Measurements from ENCODE around the gene NAA20.
"Not testable (repeated sequence)": the region's sequence is repeated elsewhere in the genome, so short reads cannot be mapped to it uniquely, and the experiment has no call there.

NAA20 gene

DNA sequence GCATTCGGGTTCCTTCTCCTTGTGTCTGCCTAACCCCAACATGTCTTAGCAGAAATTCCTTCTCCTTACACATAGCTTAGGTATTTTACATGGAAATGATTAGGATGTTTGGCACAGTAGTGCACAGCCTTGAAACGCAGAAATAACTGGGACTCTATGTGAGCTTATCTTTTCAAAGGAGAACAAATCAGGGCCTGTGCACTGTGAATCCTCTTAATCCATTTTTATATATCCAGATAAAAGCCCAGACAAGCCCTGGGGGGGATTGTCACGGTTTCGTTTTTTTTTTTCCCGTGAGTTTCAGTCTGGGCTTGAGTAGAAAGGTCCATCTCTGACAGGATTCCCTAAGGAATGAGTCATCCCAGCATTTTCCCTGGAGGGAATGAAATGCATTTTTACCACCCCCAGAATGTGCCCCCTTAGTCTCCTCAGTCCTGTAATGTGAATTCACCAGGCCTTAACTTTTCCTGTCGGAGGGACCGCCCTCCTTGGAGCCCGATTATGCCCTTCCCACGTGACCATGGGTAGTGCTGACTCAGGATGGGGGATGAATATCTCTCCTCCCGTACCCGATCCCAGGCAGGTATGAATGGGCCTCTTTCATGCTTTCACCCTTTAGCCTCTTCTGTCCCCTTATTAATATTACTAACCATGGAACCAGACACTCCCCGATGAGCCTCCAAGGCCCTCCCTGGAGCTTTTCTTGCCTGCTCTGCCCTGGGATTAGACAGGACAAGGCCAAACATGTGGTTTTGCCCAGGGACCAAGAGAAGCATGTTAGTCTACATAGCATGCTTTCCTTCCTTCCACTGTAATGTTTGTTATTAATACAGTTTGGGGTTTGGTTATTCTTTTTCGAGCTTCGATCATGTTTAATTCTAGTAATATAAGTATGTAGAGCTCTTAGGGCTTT, 23.9 kb upstream of the NAA20 start:
- DNase-seq, result no peak

GRCh38 chr20:19993958-19994669, 23.0 kb upstream of the NAA20 start:
- DNase-seq, result no peak

DNA sequence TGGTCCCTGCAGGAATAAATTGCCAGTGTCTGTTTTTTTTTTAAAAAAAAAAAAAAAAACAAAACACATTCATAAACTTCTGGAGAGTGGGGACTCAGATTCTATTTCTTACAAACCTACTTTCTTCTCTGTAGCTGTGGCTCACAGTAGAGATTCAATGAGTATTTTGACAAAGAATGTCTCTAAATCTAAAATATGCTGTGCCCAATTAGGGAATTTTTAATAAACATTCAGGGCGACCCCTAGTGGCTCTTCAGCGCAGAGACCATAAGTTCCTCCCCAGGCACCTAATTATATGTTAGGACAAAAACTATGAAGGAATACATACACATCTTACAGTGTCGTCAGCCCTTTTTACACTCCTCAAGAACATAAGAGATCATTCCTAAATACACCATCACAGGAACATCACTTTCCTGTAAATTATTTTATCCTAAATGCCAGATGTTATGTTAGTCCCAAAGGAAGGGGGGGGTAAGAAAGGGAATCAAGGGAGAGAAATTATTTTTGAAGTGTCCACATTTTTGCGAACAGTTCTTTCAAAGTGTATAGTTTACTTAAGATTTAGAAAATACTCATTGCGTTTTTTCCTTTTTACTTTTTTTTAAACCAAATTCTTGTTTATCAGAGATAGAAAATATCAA, 21.8 kb upstream of the NAA20 start:
- peak; percentile 21 for DNase-seq

- no peak for DNase-seq
These were observed 20.9 kb upstream of the NAA20 start for GRCh38 chr20:19996222-19996621.

GRCh38 chr20:19996917-19997316, 20.2 kb upstream of the NAA20 start:
- no peak for DNase-seq

GRCh38 chr20:19998990-19999705, 18.0 kb upstream of the NAA20 start:
- no peak for DNase-seq

GRCh38 chr20:20000211-20000968, 16.8 kb upstream of the NAA20 start:
- no peak for DNase-seq

GRCh38 chr20:20002101-20002998, 14.8 kb upstream of the NAA20 start:
- peak; percentile 51 for DNase-seq

- DNase-seq, result no peak
These were observed 13.9 kb upstream of the NAA20 start for GRCh38 chr20:20003031-20003954.

- DNase-seq, result not testable (repeated sequence)
These were observed 13.2 kb upstream of the NAA20 start for GRCh38 chr20:20003955-20004322.

DNA sequence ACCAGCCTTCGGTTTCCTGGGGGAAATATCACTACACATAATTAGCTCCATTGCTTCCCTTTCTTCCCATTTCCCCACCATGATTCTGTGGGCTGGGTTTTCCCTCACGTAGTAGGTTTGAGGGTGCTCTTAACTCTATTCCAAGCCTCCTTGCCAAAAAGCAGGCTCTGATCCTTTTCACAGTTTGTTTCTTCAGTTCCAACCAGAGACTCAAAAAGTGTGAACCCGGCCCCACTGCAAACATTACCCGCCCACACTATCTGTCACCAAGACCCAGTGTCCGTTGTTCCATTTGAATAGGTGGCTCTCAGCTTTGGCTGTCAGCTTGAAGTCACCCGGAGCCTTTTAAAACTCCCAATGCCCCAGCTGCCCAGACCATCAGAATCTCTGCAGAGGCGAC, 11.8 kb upstream of the NAA20 start:
- DNase-seq, result no peak

DNA sequence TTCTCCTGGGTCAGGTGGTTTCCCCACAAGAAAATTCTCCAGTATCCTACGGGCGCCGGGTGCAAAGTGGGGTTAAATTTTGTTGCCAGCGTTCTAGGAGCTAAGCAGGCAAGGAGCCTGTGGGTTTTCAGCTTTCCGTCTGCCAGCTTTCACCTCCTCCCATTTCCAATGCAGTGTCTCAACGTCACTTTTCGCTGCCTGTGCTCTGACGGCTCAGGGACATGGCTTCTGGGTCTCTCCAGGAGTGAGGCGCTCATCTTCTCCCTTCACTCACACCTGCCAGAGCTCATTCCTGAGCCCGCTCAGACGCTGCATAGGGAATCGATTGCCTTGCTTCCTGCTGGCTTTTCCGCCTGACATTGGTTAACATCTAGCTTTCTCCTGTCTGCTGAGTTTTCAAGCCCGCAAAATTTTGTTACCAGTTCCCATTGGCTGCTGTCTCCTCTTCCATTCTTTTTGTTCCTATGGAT, 7.3 kb upstream of the NAA20 start:
- DNase-seq, result peak; percentile 28

DNA sequence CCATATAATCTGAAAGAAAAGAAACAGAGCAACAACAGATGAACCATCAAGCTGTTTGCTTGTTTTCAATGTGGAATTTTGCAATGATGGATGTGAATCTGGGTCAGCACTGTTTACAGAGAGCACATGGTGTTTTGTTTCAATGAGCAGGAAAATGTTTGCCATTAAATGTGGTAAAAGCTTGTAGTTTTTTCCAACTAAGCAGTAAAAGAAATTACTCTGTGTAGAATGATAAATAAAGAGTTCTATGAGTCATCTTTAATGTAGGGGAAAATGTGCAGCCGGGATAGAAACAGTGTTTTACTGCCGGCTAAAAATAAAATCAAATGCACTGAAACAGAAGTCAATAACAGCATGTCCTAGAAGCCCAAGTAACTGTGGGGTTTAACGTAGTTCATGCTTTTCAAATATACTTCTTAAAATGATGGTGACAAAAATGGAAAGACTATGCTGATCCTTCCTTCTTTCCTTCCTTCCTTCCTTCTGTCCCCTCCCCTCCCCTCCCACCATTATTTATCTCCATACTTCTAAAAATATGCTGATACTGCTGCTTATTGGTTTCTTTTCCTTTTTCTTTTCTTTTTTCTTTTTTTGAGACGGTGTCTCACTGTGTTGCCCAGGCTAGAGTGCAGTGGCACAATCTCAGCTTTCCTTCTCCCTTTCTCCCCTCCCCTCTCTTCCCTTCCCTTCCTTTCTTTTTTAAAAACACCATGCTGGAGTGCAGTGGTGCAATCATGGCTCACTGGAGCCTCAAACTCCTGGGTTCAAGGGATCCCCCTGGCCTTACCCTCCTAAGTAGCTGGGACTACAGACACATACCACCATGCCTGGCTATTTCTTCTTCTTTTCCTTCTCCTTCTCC, 6.3 kb upstream of the NAA20 start:
- peak; percentile 49 for DNase-seq

GRCh38 chr20:20012541-20012940, 4.6 kb upstream of the NAA20 start:
- DNase-seq, result no peak

DNA sequence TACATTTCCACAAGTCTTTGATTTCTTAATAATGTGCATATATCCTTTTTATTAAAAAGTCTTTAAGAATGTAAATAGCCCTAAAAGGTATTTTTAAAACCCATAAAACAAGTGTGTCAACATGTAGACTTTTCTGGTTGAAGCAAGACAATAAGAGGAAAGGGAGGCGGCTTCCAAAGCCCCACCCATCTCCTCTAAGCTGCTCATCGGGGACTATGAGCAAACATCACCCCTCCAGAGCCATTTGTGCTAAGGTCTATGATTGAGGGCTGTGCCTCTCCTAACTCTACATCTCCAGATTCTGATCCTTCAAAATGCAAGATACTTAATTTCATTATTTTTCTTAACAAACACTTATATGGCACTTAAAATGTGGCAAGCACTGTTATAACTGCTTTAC, 2.5 kb upstream of the NAA20 start:
- no peak for DNase-seq

DNA sequence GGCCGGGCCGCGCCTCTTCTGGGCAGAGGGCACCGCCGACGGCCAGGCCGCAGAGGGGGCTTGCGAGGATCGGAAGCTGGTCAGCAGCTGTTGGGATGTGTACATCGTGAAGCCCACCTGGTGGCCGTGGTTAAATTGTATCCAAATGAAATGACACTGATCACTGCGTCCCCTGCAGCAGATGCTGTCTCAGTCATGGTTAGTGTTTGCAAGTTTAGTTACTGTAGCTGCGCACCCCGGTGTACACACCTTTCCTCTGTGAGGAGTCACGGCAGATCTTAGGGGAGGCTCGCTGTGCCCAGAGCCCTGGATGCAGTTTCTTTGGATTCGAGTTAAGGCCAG, 653 bp downstream of the NAA20 start:
- no peak for DNase-seq

DNA sequence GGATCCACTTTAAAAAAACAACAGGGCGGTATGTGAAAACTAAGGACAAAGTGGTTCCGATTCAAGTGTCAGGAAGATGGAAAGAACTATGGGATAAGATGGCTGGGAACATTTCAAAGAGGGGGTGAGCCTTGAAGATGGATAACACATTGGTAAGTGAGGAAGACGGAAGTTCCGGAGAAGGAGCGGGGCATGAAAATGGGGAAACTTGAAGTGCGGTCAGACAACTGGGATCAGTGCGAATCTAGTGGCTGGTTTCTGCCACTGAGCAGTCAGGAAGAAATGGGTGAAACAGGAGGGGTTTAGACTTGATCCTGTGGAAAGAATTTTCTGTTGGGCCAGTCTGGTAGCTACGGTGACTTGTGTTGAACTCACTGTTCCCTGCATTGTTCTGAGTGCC, 1.2 kb downstream of the NAA20 start:
- DNase-seq, result no peak

- no peak for DNase-seq
These were observed 2.0 kb downstream of the NAA20 start for GRCh38 chr20:20019123-20019522.

DNA sequence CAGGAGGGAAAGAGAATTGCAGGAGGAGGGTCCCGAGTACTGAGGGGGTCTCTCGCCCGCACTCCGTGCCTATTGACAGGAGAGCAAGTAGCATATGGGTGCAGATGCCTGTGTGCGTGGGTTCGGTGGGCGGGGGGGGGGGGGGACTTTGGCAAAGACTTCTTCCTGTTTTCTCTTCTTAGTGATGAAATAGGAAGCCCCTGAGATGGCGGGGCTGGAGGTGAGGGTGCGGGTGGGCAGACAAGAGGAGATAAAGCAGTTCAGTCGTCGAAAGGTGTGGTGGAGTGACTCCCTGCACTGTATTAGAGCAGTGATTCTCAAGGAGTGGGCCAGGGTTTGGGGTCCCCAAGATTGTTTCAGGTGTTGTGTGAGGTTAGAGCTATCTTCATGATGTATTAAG, 3.7 kb downstream of the NAA20 start:
- DNase-seq, result no peak

Measured in NCI-H2171 (cell line).